Measurements from ENCODE around the gene LIX1.
"Not testable (repeated sequence)": the region's sequence is repeated elsewhere in the genome, so short reads cannot be mapped to it uniquely, and the experiment has no call there.

The LIX1 gene

GRCh38 chr5:97183100-97183929 lies 40.9 kb upstream of the LIX1 start, which contains the start of gene RIOK2:
TSS of gene RIOK2 (minus strand) at chr5:97183247. CDS start at chr5:97183191, 56 bp downstream.
- Histone ChIP-seq H3K36me3 (ENCODE audit: insufficient read depth, low read length) (peaks cover 22% of the 10 kb centered on the region), H3F3A (ENCODE audit: insufficient read depth, low read length) (no peaks in the 10 kb centered on the region), H2AFZ (ENCODE audit: low read length) (peak within 1 kb of the TSS; percentile 71), H3K27me3 (ENCODE audit: insufficient read depth, low read length) (no peaks in the 10 kb centered on the region), H4K20me1 (ENCODE audit: insufficient read depth, low read length) (no peaks in the 10 kb centered on the region), H3K27ac (ENCODE audit: low read depth, low read length, poor library complexity, severe bottlenecking) (peak within 1 kb of the TSS; percentile 87), H3K4me2 (ENCODE audit: low read length) (peak within 1 kb of the TSS; percentile 75), H3K9ac (ENCODE audit: low read length) (peak within 1 kb of the TSS; percentile 94), H3K9me3 (ENCODE audit: low read length) (no peaks in the 10 kb centered on the region), H3K9me2 (ENCODE audit: low read depth, low read length) (no peaks in the 10 kb centered on the region), H3K4me3 (ENCODE audit: low read depth, low read length, poor library complexity, severe bottlenecking) (peak within 1 kb of the TSS; percentile 92), H3K4me1 (ENCODE audit: insufficient read depth, low read length, severe bottlenecking) (peaks cover 21% of the 10 kb centered on the region), H3K79me2 (ENCODE audit: insufficient read depth, low read length) (peaks cover 24% of the 10 kb centered on the region)
- TF ChIP-seq EZH2 (IDR thresholded peaks at IDR 0.05; ENCODE audit: borderline replicate concordance, low read length) (no peak), CTCF (IDR thresholded peaks at IDR 0.05; ENCODE audit: low read length) (no peak)

- TF ChIP-seq EZH2 (IDR thresholded peaks at IDR 0.05; ENCODE audit: borderline replicate concordance, low read length) (no peak), CTCF (IDR thresholded peaks at IDR 0.05; ENCODE audit: low read length) (no peak)
- Histone ChIP-seq H3K36me3 (ENCODE audit: insufficient read depth, low read length) (peaks cover 28% of the 10 kb centered on the region), H2AFZ (ENCODE audit: low read length) (0 out of 2 replicates have a peak overlapping the region, but pooled peaks have one; percentile 71), H3K9me2 (ENCODE audit: low read depth, low read length) (no peaks in the 10 kb centered on the region), H3K4me1 (ENCODE audit: insufficient read depth, low read length, severe bottlenecking) (peaks cover 21% of the 10 kb centered on the region), H3K79me2 (ENCODE audit: insufficient read depth, low read length) (peaks cover 24% of the 10 kb centered on the region), H3K9me3 (ENCODE audit: low read length) (no peaks in the 10 kb centered on the region), H3K4me3 (ENCODE audit: low read depth, low read length, poor library complexity, severe bottlenecking) (peak overlapping the region; percentile 92), H3F3A (ENCODE audit: insufficient read depth, low read length) (no peaks in the 10 kb centered on the region), H3K4me2 (ENCODE audit: low read length) (peak overlapping the region; percentile 75), H3K27ac (ENCODE audit: low read depth, low read length, poor library complexity, severe bottlenecking) (peak overlapping the region; percentile 87), H3K27me3 (ENCODE audit: insufficient read depth, low read length) (no peaks in the 10 kb centered on the region), H3K9ac (ENCODE audit: low read length) (peak overlapping the region; percentile 94), H4K20me1 (ENCODE audit: insufficient read depth, low read length) (no peaks in the 10 kb centered on the region)
These were observed 40.2 kb upstream of the LIX1 start for GRCh38 chr5:97182571-97183099.

GRCh38 chr5:97181856-97182545 lies 39.6 kb upstream of the LIX1 start:
- Histone ChIP-seq H3K9me3 (ENCODE audit: low read length) (no peaks in the 10 kb centered on the region), H4K20me1 (ENCODE audit: insufficient read depth, low read length) (no peaks in the 10 kb centered on the region), H3K79me2 (ENCODE audit: insufficient read depth, low read length) (peaks cover 24% of the 10 kb centered on the region), H3K9me2 (ENCODE audit: low read depth, low read length) (no peaks in the 10 kb centered on the region), H3K4me2 (ENCODE audit: low read length) (peak overlapping the region; percentile 75), H2AFZ (ENCODE audit: low read length) (no peak overlapping the region), H3K9ac (ENCODE audit: low read length) (peak overlapping the region; percentile 94), H3K27ac (ENCODE audit: low read depth, low read length, poor library complexity, severe bottlenecking) (no peak overlapping the region), H3K36me3 (ENCODE audit: insufficient read depth, low read length) (peaks cover 35% of the 10 kb centered on the region), H3K4me3 (ENCODE audit: low read depth, low read length, poor library complexity, severe bottlenecking) (peak overlapping the region; percentile 92), H3F3A (ENCODE audit: insufficient read depth, low read length) (no peaks in the 10 kb centered on the region), H3K27me3 (ENCODE audit: insufficient read depth, low read length) (no peaks in the 10 kb centered on the region), H3K4me1 (ENCODE audit: insufficient read depth, low read length, severe bottlenecking) (peaks cover 21% of the 10 kb centered on the region)
- no peak for TF ChIP-seq EZH2 (IDR thresholded peaks at IDR 0.05; ENCODE audit: borderline replicate concordance, low read length)
- TF ChIP-seq CTCF (IDR thresholded peaks at IDR 0.05; ENCODE audit: low read length) = no peak

- Histone ChIP-seq H3K4me1 (ENCODE audit: insufficient read depth, low read length, severe bottlenecking) (peaks cover 21% of the 10 kb centered on the region), H3K36me3 (ENCODE audit: insufficient read depth, low read length) (peaks cover 58% of the 10 kb centered on the region), H3K79me2 (ENCODE audit: insufficient read depth, low read length) (peaks cover 24% of the 10 kb centered on the region)
- not testable (repeated sequence) for H3K4me2 ChIP-seq (ENCODE audit: low read length); H3K4me3 ChIP-seq (ENCODE audit: low read depth, low read length, poor library complexity, severe bottlenecking); H3K27me3 ChIP-seq (ENCODE audit: insufficient read depth, low read length); H3K9me3 ChIP-seq (ENCODE audit: low read length); H3K9ac ChIP-seq (ENCODE audit: low read length); H3K27ac ChIP-seq (ENCODE audit: low read depth, low read length, poor library complexity, severe bottlenecking); H4K20me1 ChIP-seq (ENCODE audit: insufficient read depth, low read length); H3K9me2 ChIP-seq (ENCODE audit: low read depth, low read length); H2AFZ ChIP-seq (ENCODE audit: low read length); H3F3A ChIP-seq (ENCODE audit: insufficient read depth, low read length)
These were observed 37.0 kb upstream of the LIX1 start for GRCh38 chr5:97179457-97179856.

All from OCI-LY1 (cell line).